RWPE2 (cell line): Measurements from ENCODE around the gene LONRF2.

Experiments
- ATAC-seq: fragments of 200-7000 bp; cut with Tn5 transposase; 3 replicates; pipeline ENCODE4 v1.9.1; 2021; ENCODE audit warnings: low read depth
- DNase-seq: peaks from one replicate; pipeline ENCODE4 v3.0.0-alpha.2; 2020; ENCODE audit warnings: low spot score
- H3K27ac ChIP-seq: fragments of 450-650 bp; 2 replicates; pipeline ENCODE4 v1.5.1; 2017; ENCODE audit warnings: mild to moderate bottlenecking; ENCODE audit not compliant: poor library complexity, severe bottlenecking
- H3K27me3 ChIP-seq: fragments of 250-450 bp; sonication (Bioruptor Pico); 2 replicates; pipeline ENCODE4 v1.5.1; 2021; ENCODE audit warnings: mild to moderate bottlenecking, moderate library complexity; ENCODE audit not compliant: insufficient read depth, poor library complexity, severe bottlenecking
- H3K36me3 ChIP-seq: fragments of 250-450 bp; sonication (Bioruptor Pico); 2 replicates; pipeline ENCODE4 v1.5.1; 2020; ENCODE audit warnings: low read depth, mild to moderate bottlenecking, moderate library complexity
- H3K4me1 ChIP-seq: fragments of 250-450 bp; sonication (Bioruptor Pico); 2 replicates; pipeline ENCODE4 v1.5.1; 2021; ENCODE audit warnings: mild to moderate bottlenecking, moderate library complexity; ENCODE audit not compliant: insufficient read depth, poor library complexity, severe bottlenecking
- H3K4me3 ChIP-seq: fragments of 250-450 bp; sonication (Bioruptor Pico); 2 replicates; pipeline ENCODE4 v1.5.1; 2021; ENCODE audit warnings: mild to moderate bottlenecking, moderate library complexity; ENCODE audit not compliant: severe bottlenecking
- H3K9me3 ChIP-seq: fragments of 250-450 bp; sonication (Bioruptor Pico); 2 replicates; pipeline ENCODE4 v1.5.1; 2021; ENCODE audit warnings: mild to moderate bottlenecking, moderate library complexity; ENCODE audit not compliant: severe bottlenecking
- TF ChIP-seq, protein P1 (sequence below): fragments of 450-650 bp; IDR thresholded peaks from one replicate; pipeline ENCODE4 v1.5.1; 2017; ENCODE audit warnings: mild to moderate bottlenecking, moderate library complexity; ENCODE audit not compliant: poor library complexity, severe bottlenecking

The LONRF2 gene

DNA sequence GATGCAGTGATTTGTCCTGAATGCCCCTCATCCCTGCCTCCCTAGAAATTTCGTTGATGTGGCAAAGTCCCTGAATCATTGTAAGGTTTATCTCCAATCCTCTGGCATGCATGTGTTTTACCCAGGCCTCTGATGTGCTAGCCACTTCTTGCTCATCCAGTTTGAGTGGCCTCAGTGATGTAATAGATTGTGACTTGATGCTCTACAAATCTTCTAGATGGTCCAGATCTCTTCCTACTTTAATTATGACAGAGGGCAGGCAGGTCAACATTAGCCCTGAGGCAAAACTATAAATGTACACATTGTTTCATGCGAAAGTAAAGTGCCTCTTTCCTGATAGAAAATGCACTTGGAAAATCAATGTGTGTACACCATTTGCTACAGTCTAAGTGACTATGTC lies 54.5 kb downstream of the LONRF2 start:
- ATAC-seq (no peak), DNase-seq (no peak)
- H3K27me3 ChIP-seq: no peaks in the 10 kb centered on the region

DNA sequence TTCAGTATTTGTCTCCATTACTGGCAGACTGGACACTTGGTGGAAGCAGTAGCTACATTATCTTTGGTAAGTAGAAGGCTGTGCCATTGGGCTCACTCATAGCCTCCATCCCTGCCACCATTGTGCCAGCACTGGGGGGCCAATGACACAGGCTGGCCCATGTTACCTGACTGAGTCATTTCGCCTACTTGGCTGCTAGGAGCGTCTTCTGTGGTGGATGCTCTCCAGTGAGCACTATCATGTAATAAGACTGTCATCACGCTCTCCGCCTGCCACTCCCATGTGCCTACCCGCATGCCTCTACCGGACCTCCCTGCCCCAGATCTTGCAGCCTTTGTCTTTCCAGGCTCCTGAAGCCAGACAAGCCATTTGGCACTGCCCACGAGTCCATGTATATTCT lies 56.2 kb downstream of the LONRF2 start:
- no peak overlapping the region for H3K4me3 ChIP-seq
- no peak for ATAC-seq
- no peaks in the 10 kb centered on the region for H3K36me3 ChIP-seq
- no peak for DNase-seq
- no peaks in the 10 kb centered on the region for H3K27me3 ChIP-seq
- no peak overlapping the region for H3K27ac ChIP-seq
- H3K4me1 ChIP-seq: no peaks in the 10 kb centered on the region
- no peaks in the 10 kb centered on the region for H3K9me3 ChIP-seq
- TF ChIP-seq, protein P1, sequence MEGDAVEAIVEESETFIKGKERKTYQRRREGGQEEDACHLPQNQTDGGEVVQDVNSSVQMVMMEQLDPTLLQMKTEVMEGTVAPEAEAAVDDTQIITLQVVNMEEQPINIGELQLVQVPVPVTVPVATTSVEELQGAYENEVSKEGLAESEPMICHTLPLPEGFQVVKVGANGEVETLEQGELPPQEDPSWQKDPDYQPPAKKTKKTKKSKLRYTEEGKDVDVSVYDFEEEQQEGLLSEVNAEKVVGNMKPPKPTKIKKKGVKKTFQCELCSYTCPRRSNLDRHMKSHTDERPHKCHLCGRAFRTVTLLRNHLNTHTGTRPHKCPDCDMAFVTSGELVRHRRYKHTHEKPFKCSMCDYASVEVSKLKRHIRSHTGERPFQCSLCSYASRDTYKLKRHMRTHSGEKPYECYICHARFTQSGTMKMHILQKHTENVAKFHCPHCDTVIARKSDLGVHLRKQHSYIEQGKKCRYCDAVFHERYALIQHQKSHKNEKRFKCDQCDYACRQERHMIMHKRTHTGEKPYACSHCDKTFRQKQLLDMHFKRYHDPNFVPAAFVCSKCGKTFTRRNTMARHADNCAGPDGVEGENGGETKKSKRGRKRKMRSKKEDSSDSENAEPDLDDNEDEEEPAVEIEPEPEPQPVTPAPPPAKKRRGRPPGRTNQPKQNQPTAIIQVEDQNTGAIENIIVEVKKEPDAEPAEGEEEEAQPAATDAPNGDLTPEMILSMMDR: no peak

More for the DNA sequence above, 54.5 kb downstream of the LONRF2 start:
- Histone ChIP-seq H3K4me3 (no peak overlapping the region), H3K36me3 (no peaks in the 10 kb centered on the region), H3K4me1 (no peaks in the 10 kb centered on the region), H3K9me3 (no peaks in the 10 kb centered on the region), H3K27ac (no peak overlapping the region)
- TF ChIP-seq, protein P1: no peak

DNA sequence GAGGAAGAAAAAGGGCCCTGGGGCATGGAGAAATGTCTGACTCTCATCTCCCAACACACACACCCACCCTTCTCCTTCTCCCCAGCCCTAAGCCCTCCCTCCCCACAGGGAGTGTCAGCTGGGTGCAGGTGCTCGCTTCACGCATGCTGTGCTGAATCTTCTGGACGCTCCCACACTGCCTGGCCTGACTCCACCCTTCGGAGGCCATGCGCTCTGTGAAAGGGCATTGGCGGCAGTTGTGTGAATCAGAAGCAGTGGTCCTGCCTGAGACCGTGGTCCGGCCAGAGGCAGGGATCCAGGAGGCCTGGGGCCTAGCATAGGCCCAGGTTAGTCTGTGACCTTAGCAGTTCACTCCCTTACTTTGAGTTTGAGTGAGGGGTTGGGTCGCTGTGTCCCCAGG lies 57.1 kb downstream of the LONRF2 start:
- Histone ChIP-seq H3K4me3 (no peak overlapping the region), H3K27me3 (no peaks in the 10 kb centered on the region), H3K9me3 (no peaks in the 10 kb centered on the region), H3K27ac (no peak overlapping the region), H3K36me3 (no peaks in the 10 kb centered on the region), H3K4me1 (no peaks in the 10 kb centered on the region)
- TF ChIP-seq, protein P1: no peak
- peak; percentile 32 for DNase-seq
- ATAC-seq: no peak

DNA sequence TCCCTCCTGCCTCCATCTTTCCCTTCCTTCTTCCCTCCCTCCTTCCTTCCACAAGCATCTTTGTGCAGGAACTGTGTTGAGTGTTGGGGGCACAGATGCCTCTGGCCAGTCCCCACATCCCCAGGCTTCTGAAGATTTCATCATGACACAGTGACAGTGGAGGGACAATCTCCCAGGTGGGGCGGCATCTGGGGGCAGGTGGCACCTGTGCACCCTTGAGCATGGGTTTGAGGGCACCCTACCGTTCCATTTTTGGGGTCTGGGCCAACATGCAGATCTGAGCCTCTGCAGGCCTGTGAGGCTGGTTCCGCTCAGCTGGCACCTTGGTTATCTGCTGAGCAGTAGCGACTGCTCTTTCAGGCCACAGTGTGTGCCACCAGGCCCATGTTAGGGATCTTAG lies 57.6 kb downstream of the LONRF2 start:
- H3K27me3 ChIP-seq: no peaks in the 10 kb centered on the region
- no peak overlapping the region for H3K4me3 ChIP-seq
- no peak overlapping the region for H3K27ac ChIP-seq
- DNase-seq (no peak), ATAC-seq (no peak)
- no peaks in the 10 kb centered on the region for H3K4me1 ChIP-seq
- no peaks in the 10 kb centered on the region for H3K9me3 ChIP-seq
- TF ChIP-seq, protein P1: no peak
- H3K36me3 ChIP-seq: no peaks in the 10 kb centered on the region

DNA sequence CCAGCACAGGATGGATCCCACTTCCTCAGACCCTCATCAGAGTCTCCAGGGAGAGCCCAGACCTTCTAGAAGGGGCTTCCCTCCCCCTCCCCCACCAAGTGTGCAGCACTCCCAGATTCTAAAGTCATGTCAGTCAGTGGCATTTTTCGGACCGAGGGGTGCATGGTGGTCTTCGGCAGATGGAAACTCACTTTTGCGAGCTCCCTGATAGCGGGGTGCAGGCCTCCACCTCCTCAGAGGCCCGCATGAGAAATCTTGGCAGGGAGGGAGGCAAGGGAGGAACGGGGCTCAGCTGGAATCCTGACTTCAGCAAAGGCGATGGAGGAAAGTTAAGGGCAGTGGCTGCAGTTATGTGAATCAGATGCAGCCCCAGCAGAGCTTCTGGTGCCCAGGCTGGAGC lies 58.2 kb downstream of the LONRF2 start:
- Histone ChIP-seq H3K36me3 (no peaks in the 10 kb centered on the region), H3K4me1 (no peaks in the 10 kb centered on the region), H3K4me3 (no peak overlapping the region), H3K27ac (no peak overlapping the region), H3K9me3 (no peaks in the 10 kb centered on the region), H3K27me3 (no peaks in the 10 kb centered on the region)
- no peak for DNase-seq
- ATAC-seq: no peak
- TF ChIP-seq, protein P1: no peak
